Measurements from ENCODE around the gene PTPRR.

GRCh38 chr12:70757830-70758493, 162.6 kb downstream of the PTPRR start:
- no peak for TF ChIP-seq POLR2AphosphoS5 (IDR thresholded peaks at IDR 0.05)
- TF ChIP-seq, protein P1, sequence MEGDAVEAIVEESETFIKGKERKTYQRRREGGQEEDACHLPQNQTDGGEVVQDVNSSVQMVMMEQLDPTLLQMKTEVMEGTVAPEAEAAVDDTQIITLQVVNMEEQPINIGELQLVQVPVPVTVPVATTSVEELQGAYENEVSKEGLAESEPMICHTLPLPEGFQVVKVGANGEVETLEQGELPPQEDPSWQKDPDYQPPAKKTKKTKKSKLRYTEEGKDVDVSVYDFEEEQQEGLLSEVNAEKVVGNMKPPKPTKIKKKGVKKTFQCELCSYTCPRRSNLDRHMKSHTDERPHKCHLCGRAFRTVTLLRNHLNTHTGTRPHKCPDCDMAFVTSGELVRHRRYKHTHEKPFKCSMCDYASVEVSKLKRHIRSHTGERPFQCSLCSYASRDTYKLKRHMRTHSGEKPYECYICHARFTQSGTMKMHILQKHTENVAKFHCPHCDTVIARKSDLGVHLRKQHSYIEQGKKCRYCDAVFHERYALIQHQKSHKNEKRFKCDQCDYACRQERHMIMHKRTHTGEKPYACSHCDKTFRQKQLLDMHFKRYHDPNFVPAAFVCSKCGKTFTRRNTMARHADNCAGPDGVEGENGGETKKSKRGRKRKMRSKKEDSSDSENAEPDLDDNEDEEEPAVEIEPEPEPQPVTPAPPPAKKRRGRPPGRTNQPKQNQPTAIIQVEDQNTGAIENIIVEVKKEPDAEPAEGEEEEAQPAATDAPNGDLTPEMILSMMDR (IDR thresholded peaks at IDR 0.05) = no peak

All from esophagus muscularis mucosa (tissue), 3 donors.